HAP-1 (cell line): Measurements from ENCODE around the gene ADTRP.

ENCODE experiments used
- DNase-seq, 2 experiments: peaks; one replicate each; pipeline ENCODE4 v3.0.0-alpha.2; 2016 to 2020; ENCODE audit warnings: low spot score in 2 of 2
- H3K27me3 ChIP-seq: fragments of 250-450 bp; sonication (Bioruptor Pico); 2 replicates; pipeline ENCODE4 v1.5.1; 2020; ENCODE audit warnings: low read depth, mild to moderate bottlenecking, moderate library complexity
- H3K36me3 ChIP-seq: fragments of 250-450 bp; sonication (Bioruptor Pico); replicated peaks from 2 replicates; pipeline ENCODE4 v1.5.1; 2020; ENCODE audit warnings: mild to moderate bottlenecking
- H3K4me1 ChIP-seq: fragments of 250-450 bp; sonication (Bioruptor Pico); 2 replicates; pipeline ENCODE4 v1.5.1; 2020; ENCODE audit warnings: mild to moderate bottlenecking
- H3K4me3 ChIP-seq: fragments of 250-450 bp; sonication (Bioruptor Pico); 2 replicates; pipeline ENCODE4 v1.5.1; 2020; ENCODE audit warnings: mild to moderate bottlenecking, moderate library complexity
- H3K9me3 ChIP-seq: fragments of 250-450 bp; sonication (Bioruptor Pico); 2 replicates; pipeline ENCODE4 v1.5.1; 2020; ENCODE audit warnings: mild to moderate bottlenecking, moderate library complexity
- in situ Hi-C: fragments of 300-500 bp; cut with MboI; formaldehyde crosslinking; loops from 3 replicates; pipeline ENCODE4 v1.14.3; 2020; ENCODE audit warnings: low sequenced_read_pairs, inconsistent platforms, mixed read lengths

The ADTRP gene

GRCh38 chr6:11775791-11776409, 2.7 kb downstream of the ADTRP start:
- Histone ChIP-seq H3K4me3 (no peak overlapping the region), H3K9me3 (no peaks in the 10 kb centered on the region), H3K36me3 (no peaks in the 10 kb centered on the region), H3K4me1 (no peaks in the 10 kb centered on the region), H3K27me3 (no peaks in the 10 kb centered on the region)
- DNase-seq: no peak
- in situ Hi-C loops: no loop called here

GRCh38 chr6:11774426-11774825, 4.2 kb downstream of the ADTRP start:
- H3K36me3 ChIP-seq: no peaks in the 10 kb centered on the region
- in situ Hi-C loops: no loop called here
- no peak for DNase-seq
- H3K4me1 ChIP-seq: no peaks in the 10 kb centered on the region
- H3K27me3 ChIP-seq: no peaks in the 10 kb centered on the region
- H3K9me3 ChIP-seq: no peaks in the 10 kb centered on the region
- no peak overlapping the region for H3K4me3 ChIP-seq

- in situ Hi-C loops: no loop called here
- H3K4me3 ChIP-seq: no peak overlapping the region
- no peak for DNase-seq
- no peaks in the 10 kb centered on the region for H3K27me3 ChIP-seq
- H3K9me3 ChIP-seq: no peaks in the 10 kb centered on the region
- H3K4me1 ChIP-seq: no peaks in the 10 kb centered on the region
- no peaks in the 10 kb centered on the region for H3K36me3 ChIP-seq
Observed at GRCh38 chr6:11773581-11773980, 5.0 kb downstream of the ADTRP start.

- in situ Hi-C loops: no loop called here
- H3K4me1 ChIP-seq: no peaks in the 10 kb centered on the region
- no peak for DNase-seq
- H3K36me3 ChIP-seq: no peaks in the 10 kb centered on the region
- H3K27me3 ChIP-seq: no peaks in the 10 kb centered on the region
- no peak overlapping the region for H3K4me3 ChIP-seq
- H3K9me3 ChIP-seq: no peaks in the 10 kb centered on the region
Observed at GRCh38 chr6:11773013-11773412, 5.6 kb downstream of the ADTRP start.

- Histone ChIP-seq H3K4me1 (no peaks in the 10 kb centered on the region), H3K36me3 (no peaks in the 10 kb centered on the region), H3K4me3 (no peak overlapping the region), H3K27me3 (no peaks in the 10 kb centered on the region), H3K9me3 (no peaks in the 10 kb centered on the region)
- in situ Hi-C loops: no loop called here
- no peak for DNase-seq
Observed at GRCh38 chr6:11772109-11772825, 6.3 kb downstream of the ADTRP start.

GRCh38 chr6:11771473-11772048, 7.0 kb downstream of the ADTRP start:
- H3K4me3 ChIP-seq: no peak overlapping the region
- H3K9me3 ChIP-seq: no peaks in the 10 kb centered on the region
- no peak for DNase-seq
- H3K36me3 ChIP-seq: no peaks in the 10 kb centered on the region
- H3K4me1 ChIP-seq: no peaks in the 10 kb centered on the region
- in situ Hi-C loops: no loop called here
- no peaks in the 10 kb centered on the region for H3K27me3 ChIP-seq

GRCh38 chr6:11770546-11771466, 7.8 kb downstream of the ADTRP start:
- no peak for DNase-seq
- no peaks in the 10 kb centered on the region for H3K4me1 ChIP-seq
- in situ Hi-C loops: no loop called here
- no peaks in the 10 kb centered on the region for H3K36me3 ChIP-seq
- no peaks in the 10 kb centered on the region for H3K9me3 ChIP-seq
- H3K27me3 ChIP-seq: no peaks in the 10 kb centered on the region
- no peak overlapping the region for H3K4me3 ChIP-seq

GRCh38 chr6:11769811-11770545, 8.6 kb downstream of the ADTRP start:
- Histone ChIP-seq H3K4me1 (0 out of 2 replicates have a peak, but pooled peaks cover 2% of the 10 kb centered on the region), H3K4me3 (no peak overlapping the region), H3K36me3 (no peaks in the 10 kb centered on the region), H3K27me3 (no peaks in the 10 kb centered on the region), H3K9me3 (no peaks in the 10 kb centered on the region)
- in situ Hi-C loops: no loop called here
- DNase-seq: no peak

- no peak for DNase-seq
- H3K4me1 ChIP-seq: 0 out of 2 replicates have a peak, but pooled peaks cover 2% of the 10 kb centered on the region
Observed at GRCh38 chr6:11769244-11769643, 9.4 kb downstream of the ADTRP start.

GRCh38 chr6:11767978-11768756, 10.4 kb downstream of the ADTRP start:
- in situ Hi-C loops: no loop called here
- 0 out of 2 replicates have a peak, but pooled peaks cover 2% of the 10 kb centered on the region for H3K4me1 ChIP-seq

More at GRCh38 chr6:11769244-11769643, 9.4 kb downstream of the ADTRP start:
- in situ Hi-C loops: no loop called here
- Histone ChIP-seq H3K27me3 (no peaks in the 10 kb centered on the region), H3K4me3 (no peak overlapping the region), H3K9me3 (no peaks in the 10 kb centered on the region), H3K36me3 (no peaks in the 10 kb centered on the region)

GRCh38 chr6:11767458-11767857, 11.1 kb downstream of the ADTRP start:
- Histone ChIP-seq H3K9me3 (no peaks in the 10 kb centered on the region), H3K27me3 (no peaks in the 10 kb centered on the region), H3K36me3 (no peaks in the 10 kb centered on the region), H3K4me1 (0 out of 2 replicates have a peak, but pooled peaks cover 2% of the 10 kb centered on the region), H3K4me3 (no peak overlapping the region)
- no peak for DNase-seq
- in situ Hi-C loops: no loop called here

More at GRCh38 chr6:11767978-11768756, 10.4 kb downstream of the ADTRP start:
- Histone ChIP-seq H3K36me3 (no peaks in the 10 kb centered on the region), H3K4me3 (no peak overlapping the region), H3K27me3 (no peaks in the 10 kb centered on the region), H3K9me3 (no peaks in the 10 kb centered on the region)
- DNase-seq: no peak

GRCh38 chr6:11766589-11767450, 11.8 kb downstream of the ADTRP start:
- Histone ChIP-seq H3K4me1 (0 out of 2 replicates have a peak, but pooled peaks cover 2% of the 10 kb centered on the region), H3K4me3 (no peak overlapping the region), H3K9me3 (no peaks in the 10 kb centered on the region), H3K36me3 (no peaks in the 10 kb centered on the region), H3K27me3 (no peaks in the 10 kb centered on the region)
- no peak for DNase-seq
- in situ Hi-C loops: no loop called here
